Measurements from ENCODE around the gene CAPN5.
"Not testable (repeated sequence)": the region's sequence is repeated elsewhere in the genome, so short reads cannot be mapped to it uniquely, and the experiment has no call there.

CAPN5 gene

GRCh38 chr11:77066229-77067042, at the start of gene CAPN5:
CAPN5 (plus strand) TSS chr11:77066971; CDS start chr11:77084887, 17,916 bp downstream.
- peak; percentile 100 for DNase-seq (ENCODE audit: low spot score)

- DNase-seq (ENCODE audit: low spot score), result not testable (repeated sequence)
These were observed 48.3 kb upstream of the CAPN5 start for GRCh38 chr11:77018396-77018924.

GRCh38 chr11:77019976-77020595, 46.7 kb upstream of the CAPN5 start:
- no peak for DNase-seq (ENCODE audit: low spot score)

GRCh38 chr11:77020734-77021133, 46.0 kb upstream of the CAPN5 start:
- DNase-seq (ENCODE audit: low spot score), result no peak

- no peak for DNase-seq (ENCODE audit: low spot score)
These were observed 42.0 kb upstream of the CAPN5 start for GRCh38 chr11:77024745-77025144.

GRCh38 chr11:77026221-77026620, 40.5 kb upstream of the CAPN5 start:
- DNase-seq (ENCODE audit: low spot score), result no peak

- no peak for DNase-seq (ENCODE audit: low spot score)
These were observed 40.0 kb upstream of the CAPN5 start for GRCh38 chr11:77026743-77027142.

- DNase-seq (ENCODE audit: low spot score), result peak; percentile 17
These were observed 39.5 kb upstream of the CAPN5 start for GRCh38 chr11:77027275-77027674.

GRCh38 chr11:77029829-77030228, 36.9 kb upstream of the CAPN5 start:
- DNase-seq (ENCODE audit: low spot score), result no peak

GRCh38 chr11:77030834-77031414, 35.8 kb upstream of the CAPN5 start:
- no peak for DNase-seq (ENCODE audit: low spot score)

- DNase-seq (ENCODE audit: low spot score), result no peak
These were observed 35.2 kb upstream of the CAPN5 start for GRCh38 chr11:77031599-77031998.

- no peak for DNase-seq (ENCODE audit: low spot score)
These were observed 31.7 kb upstream of the CAPN5 start for GRCh38 chr11:77035039-77035438.

GRCh38 chr11:77035580-77035979, 31.2 kb upstream of the CAPN5 start:
- no peak for DNase-seq (ENCODE audit: low spot score)

- no peak for DNase-seq (ENCODE audit: low spot score)
These were observed 30.4 kb upstream of the CAPN5 start for GRCh38 chr11:77036398-77036797.

- no peak for DNase-seq (ENCODE audit: low spot score)
These were observed 29.7 kb upstream of the CAPN5 start for GRCh38 chr11:77037057-77037456.

GRCh38 chr11:77038029-77038824, 28.5 kb upstream of the CAPN5 start:
- DNase-seq (ENCODE audit: low spot score), result no peak

GRCh38 chr11:77038825-77039326, 27.9 kb upstream of the CAPN5 start:
- DNase-seq (ENCODE audit: low spot score), result no peak

- DNase-seq (ENCODE audit: low spot score), result peak; percentile 41
These were observed 27.0 kb upstream of the CAPN5 start for GRCh38 chr11:77039491-77040400.

GRCh38 chr11:77040401-77040777, 26.4 kb upstream of the CAPN5 start:
- DNase-seq (ENCODE audit: low spot score), result no peak

GRCh38 chr11:77040889-77041288, 25.9 kb upstream of the CAPN5 start:
- no peak for DNase-seq (ENCODE audit: low spot score)
